Stimulated activated CD8-positive, alpha-beta memory T cell treated with anti-CD3 and anti-CD28 coated beads, Interleukin-2, amount 100 ng/mL, for 1 hour (primary cell): ENCODE measurements around the gene APOM.

Experiments
- DNase-seq, 2 donors: peaks; one replicate each; pipeline ENCODE4 v3.0.0-alpha.2; 2020; ENCODE audit warnings: low read depth in 2 of 2

Gene APOM

GRCh38 chr6:31658158-31658688 lies 2.5 kb downstream of the APOM start:
- DNase-seq, result no peak

GRCh38 chr6:31658983-31659648 lies 3.4 kb downstream of the APOM start:
- DNase-seq, result no peak

GRCh38 chr6:31659649-31660380 lies 4.1 kb downstream of the APOM start:
- no peak for DNase-seq

- DNase-seq, result peak; percentile 58 to 64
These were observed 4.9 kb downstream of the APOM start, which contains the start of gene C6orf47 for GRCh38 chr6:31660381-31661261. Gene C6orf47 (minus strand): TSS chr6:31660778. CDS start chr6:31659947, 831 bp downstream.

- no peak for DNase-seq
These were observed 5.8 kb downstream of the APOM start for GRCh38 chr6:31661262-31662123.

- DNase-seq, result no peak
These were observed 6.5 kb downstream of the APOM start for GRCh38 chr6:31662124-31662723.

- no peak for DNase-seq
These were observed 7.6 kb downstream of the APOM start for GRCh38 chr6:31663126-31663960.

GRCh38 chr6:31663961-31664789 lies 8.5 kb downstream of the APOM start:
- DNase-seq, result no peak

- DNase-seq, result peak; percentile 74 to 82
These were observed 9.3 kb downstream of the APOM start, which contains the start of gene GPANK1 for GRCh38 chr6:31664790-31665500. Gene GPANK1 (minus strand): TSS chr6:31664997. CDS start chr6:31664478, 519 bp downstream.

GRCh38 chr6:31665501-31666336 lies 10.0 kb downstream of the APOM start, which contains the start of gene CSNK2B:
Gene CSNK2B (plus strand): TSS chr6:31666080. CDS start chr6:31666832, 752 bp downstream.
- peak; percentile 96 for DNase-seq

GRCh38 chr6:31666337-31666965 lies 10.8 kb downstream of the APOM start:
- no peak for DNase-seq

- DNase-seq, result no peak
These were observed 14.0 kb downstream of the APOM start, which contains the start of gene LY6G5B for GRCh38 chr6:31669676-31670075. Gene LY6G5B (plus strand): TSS chr6:31669976. CDS start chr6:31670951, 975 bp downstream.

GRCh38 chr6:31676322-31676903 lies 20.7 kb downstream of the APOM start:
- no peak for DNase-seq

- DNase-seq, result no peak
These were observed 21.2 kb downstream of the APOM start for GRCh38 chr6:31676904-31677303.

GRCh38 chr6:31677955-31678354 lies 22.3 kb downstream of the APOM start:
- no peak for DNase-seq
